ENCODE data around the gene LIPE.

- TF ChIP-seq CTCF (conservative IDR thresholded peaks at IDR 0.05) (no peak), ZFX (IDR thresholded peaks at IDR 0.05) (no peak)
These were observed 27.9 kb upstream of the LIPE start for GRCh38 chr19:42455086-42455485.

All from C4-2B (cell line).